Measurements from ENCODE around the gene ATPAF1.

GRCh38 chr1:46618754-46619415, 49.3 kb downstream of the ATPAF1 start:
- TF ChIP-seq, protein P1, sequence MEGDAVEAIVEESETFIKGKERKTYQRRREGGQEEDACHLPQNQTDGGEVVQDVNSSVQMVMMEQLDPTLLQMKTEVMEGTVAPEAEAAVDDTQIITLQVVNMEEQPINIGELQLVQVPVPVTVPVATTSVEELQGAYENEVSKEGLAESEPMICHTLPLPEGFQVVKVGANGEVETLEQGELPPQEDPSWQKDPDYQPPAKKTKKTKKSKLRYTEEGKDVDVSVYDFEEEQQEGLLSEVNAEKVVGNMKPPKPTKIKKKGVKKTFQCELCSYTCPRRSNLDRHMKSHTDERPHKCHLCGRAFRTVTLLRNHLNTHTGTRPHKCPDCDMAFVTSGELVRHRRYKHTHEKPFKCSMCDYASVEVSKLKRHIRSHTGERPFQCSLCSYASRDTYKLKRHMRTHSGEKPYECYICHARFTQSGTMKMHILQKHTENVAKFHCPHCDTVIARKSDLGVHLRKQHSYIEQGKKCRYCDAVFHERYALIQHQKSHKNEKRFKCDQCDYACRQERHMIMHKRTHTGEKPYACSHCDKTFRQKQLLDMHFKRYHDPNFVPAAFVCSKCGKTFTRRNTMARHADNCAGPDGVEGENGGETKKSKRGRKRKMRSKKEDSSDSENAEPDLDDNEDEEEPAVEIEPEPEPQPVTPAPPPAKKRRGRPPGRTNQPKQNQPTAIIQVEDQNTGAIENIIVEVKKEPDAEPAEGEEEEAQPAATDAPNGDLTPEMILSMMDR (IDR thresholded peaks at IDR 0.05): no peak
- no peak for TF ChIP-seq POLR2A (IDR thresholded peaks at IDR 0.05)
